Uterus (tissue), 2 donors: ENCODE data around the gene CTAGE8.
"Not testable (repeated sequence)": the region's sequence is repeated elsewhere in the genome, so short reads cannot be mapped to it uniquely, and the experiment has no call there.

Experiments
- CTCF ChIP-seq, 4 experiments: fragments of 200-600 bp in 2 of 4; fragments of 450-650 bp in 2 of 4; sonication (generic) in 2 of 4; IDR thresholded peaks; one replicate each; pipeline ENCODE4 v1.5.1; 2016 to 2019; ENCODE audit warnings: antibody characterized with exemption in 4 of 4, mild to moderate bottlenecking in 2 of 4, moderate library complexity in 1 of 4
- POLR2A ChIP-seq, 2 donors: fragments of 450-650 bp; IDR thresholded peaks; one replicate each; pipeline ENCODE4 v1.6.1; 2016; ENCODE audit warnings: antibody characterized with exemption in 2 of 2, mild to moderate bottlenecking in 1 of 2, moderate library complexity in 1 of 2

- TF ChIP-seq CTCF, POLR2A (IDR thresholded peaks at IDR 0.05): not testable (repeated sequence)
Observed at GRCh38 chr7:144264692-144265091, 4.4 kb downstream of the CTAGE8 start, which contains the start of gene OR2A7.
